BJ (cell line): ENCODE data around the gene MLLT10. TPM values are rescaled to one million over a fixed set of nuclear protein-coding genes. Genes with fewer than 3 reads are reported as not detected.

Experiments used
- CTCF ChIA-PET: fragments of 350-600 bp; formaldehyde crosslinking; extraction: SDS; loops from one replicate; lab custom pipeline; 2021; ENCODE audit warnings: antibody characterized with exemption, inconsistent platforms; lab: Yijun Ruan, JAX
- POLR2A ChIA-PET: fragments of 300-600 bp; sonication (Branson Sonifier 250); formaldehyde crosslinking; extraction: SDS; loops from one replicate; lab custom pipeline; 2021; ENCODE audit warnings: antibody characterized with exemption; lab: Charles Lee
- DNase-seq: peaks from one replicate; pipeline ENCODE4 v3.0.0-alpha.2; 2011; ENCODE audit warnings: low read depth
- H3K27me3 ChIP-seq: 2 replicates; pipeline ENCODE4 v1.6.0; 2011; ENCODE audit warnings: low read length; ENCODE audit not compliant: control insufficient read depth, insufficient read depth
- H3K36me3 ChIP-seq: 2 replicates; pipeline ENCODE4 v1.5.1; 2011; ENCODE audit warnings: low read length; ENCODE audit not compliant: control insufficient read depth, insufficient read depth
- H3K4me3 ChIP-seq: 2 replicates; pipeline ENCODE4 v1.5.1; 2011; ENCODE audit warnings: low read depth, mild to moderate bottlenecking, control low read depth, low read length
- CTCF ChIP-seq: IDR thresholded peaks from 2 replicates; pipeline ENCODE4 v1.5.1; 2011; ENCODE audit warnings: low read depth, mild to moderate bottlenecking, control low read depth, inconsistent platforms, low read length, moderate library complexity; ENCODE audit not compliant: insufficient read depth
- polyA plus RNA-seq: library from polyadenylated mRNA; depleted of rRNA; stranded (reverse); fragments of >200 nt; gene quantifications from 2 replicates; pipeline ENCODE4 v1.2.3, GENCODE V29; 2011

The MLLT10 gene
- polyA plus RNA-seq, 1 experiment: 30.2 TPM

GRCh38 chr10:21754410-21755011 lies 220.5 kb downstream of the MLLT10 start:
- Histone ChIP-seq H3K4me3 (no peak overlapping the region), H3K27me3 (no peaks in the 10 kb centered on the region), H3K36me3 (peaks cover 4% of the 10 kb centered on the region)
- POLR2A ChIA-PET: no interaction called here
- TF ChIP-seq CTCF: no peak
- CTCF ChIA-PET: interaction anchor here (0.7 kb wide), 1 partner anchor 246 kb away, joined by 3 read pairs; no protein-coding TSS in a partner anchor
- DNase-seq: no peak

- no peak for TF ChIP-seq CTCF
- no peaks in the 10 kb centered on the region for H3K27me3 ChIP-seq
- CTCF ChIA-PET: no interaction called here
- H3K4me3 ChIP-seq: no peak overlapping the region
- POLR2A ChIA-PET: no interaction called here
- no peak for DNase-seq
- H3K36me3 ChIP-seq: peaks cover 4% of the 10 kb centered on the region
Observed at GRCh38 chr10:21756707-21757106, 222.7 kb downstream of the MLLT10 start.

GRCh38 chr10:21757185-21757901 lies 223.3 kb downstream of the MLLT10 start:
- TF ChIP-seq CTCF: no peak
- Histone ChIP-seq H3K4me3 (no peak overlapping the region), H3K36me3 (peaks cover 4% of the 10 kb centered on the region), H3K27me3 (no peaks in the 10 kb centered on the region)
- no peak for DNase-seq
- POLR2A ChIA-PET: no interaction called here
- CTCF ChIA-PET: interaction anchor here (0.6 to 1.5 kb wide), 3 partner anchors 11 to 331 kb away, joined by 3 to 4 read pairs (median 3); no protein-coding TSS in a partner anchor

- H3K36me3 ChIP-seq: peaks cover 4% of the 10 kb centered on the region
- POLR2A ChIA-PET: no interaction called here
- no peak for DNase-seq
- CTCF ChIA-PET: interaction anchor here (0.5 to 1.5 kb wide), 4 partner anchors 11 to 263 kb away, joined by 3 to 4 read pairs (median 3); no protein-coding TSS in a partner anchor
- no peak for TF ChIP-seq CTCF
- H3K27me3 ChIP-seq: no peaks in the 10 kb centered on the region
- no peak overlapping the region for H3K4me3 ChIP-seq
Observed at GRCh38 chr10:21758239-21758638, 224.2 kb downstream of the MLLT10 start.

GRCh38 chr10:21758696-21759095 lies 224.7 kb downstream of the MLLT10 start:
- CTCF ChIA-PET: interaction anchor here (1.0 to 1.5 kb wide), 3 partner anchors 10 to 263 kb away, joined by 3 to 4 read pairs (median 3); no protein-coding TSS in a partner anchor

More at GRCh38 chr10:21758696-21759095, 224.7 kb downstream of the MLLT10 start:
- DNase-seq: no peak
- Histone ChIP-seq H3K36me3 (peaks cover 4% of the 10 kb centered on the region), H3K4me3 (no peak overlapping the region), H3K27me3 (no peaks in the 10 kb centered on the region)
- TF ChIP-seq CTCF: no peak
- POLR2A ChIA-PET: no interaction called here
